SK-N-SH treated with all-trans-retinoic acid at 6 μM for 48 hours (cell line): Measurements from ENCODE around the gene BUB1B.

Source experiments
- ESRRG ChIP-seq: fragments of 250-450 bp; sonication (Bioruptor Pico); IDR thresholded peaks from 2 replicates; pipeline ENCODE4 v1.6.1; 2021; ENCODE audit warnings: mild to moderate bottlenecking
- PPARA ChIP-seq: fragments of 250-450 bp; sonication (Bioruptor Pico); IDR thresholded peaks from 2 replicates; pipeline ENCODE4 v1.5.0; 2020; ENCODE audit warnings: mild to moderate bottlenecking, borderline replicate concordance
- ZC3H10 ChIP-seq: fragments of 250-450 bp; sonication (Bioruptor Pico); IDR thresholded peaks from 2 replicates; pipeline ENCODE4 v1.5.1; 2021; ENCODE audit warnings: mild to moderate bottlenecking, moderate library complexity

GRCh38 chr15:40175160-40175559, 14.3 kb downstream of the BUB1B start:
- TF ChIP-seq PPARA (no peak), ESRRG (CRISPR knock-in tag) (no peak), ZC3H10 (CRISPR knock-in tag) (no peak)
